GM23338 (cell line): ENCODE measurements around the gene CLDN10. TPM values are rescaled to one million over a fixed set of nuclear protein-coding genes. Genes with fewer than 3 reads are reported as not detected.

Experiments used
- ATAC-seq: fragments of 200-7000 bp; cut with Tn5 transposase; 3 replicates; pipeline ENCODE4 v1.9.1; 2020
- DNase-seq: peaks from one replicate; pipeline ENCODE4 v3.0.0-alpha.2; 2015; ENCODE audit warnings: low spot score
- H2AFZ ChIP-seq: fragments of 200-600 bp; sonication (generic); 2 replicates; pipeline ENCODE4 v1.8.0; 2016; ENCODE audit warnings: antibody characterized with exemption, mild to moderate bottlenecking, moderate library complexity
- H3F3A ChIP-seq: fragments of 200-600 bp; sonication (generic); replicated peaks from 2 replicates; pipeline ENCODE4 v1.8.0; 2017; ENCODE audit warnings: antibody characterized with exemption, mixed run types, low read depth
- H3K27ac ChIP-seq: fragments of 200-600 bp; sonication (generic); 2 replicates; pipeline ENCODE4 v1.6.1; 2016; ENCODE audit warnings: low read depth
- H3K27me3 ChIP-seq: fragments of 200-600 bp; sonication (generic); 2 replicates; pipeline ENCODE4 v1.8.0; 2016; ENCODE audit warnings: mild to moderate bottlenecking, mixed run types, moderate library complexity; ENCODE audit not compliant: insufficient read depth
- H3K36me3 ChIP-seq: fragments of 200-600 bp; sonication (generic); 2 replicates; pipeline ENCODE4 v1.8.0; 2016; ENCODE audit warnings: mild to moderate bottlenecking; ENCODE audit not compliant: insufficient read depth
- H3K4me1 ChIP-seq: fragments of 200-600 bp; sonication (generic); 2 replicates; pipeline ENCODE4 v1.8.0; 2016; ENCODE audit warnings: mild to moderate bottlenecking, moderate library complexity; ENCODE audit not compliant: insufficient read depth
- H3K4me2 ChIP-seq: fragments of 200-600 bp; sonication (generic); 2 replicates; pipeline ENCODE4 v1.7.1; 2017; ENCODE audit warnings: mixed run types
- H3K4me3 ChIP-seq: fragments of 200-600 bp; sonication (generic); 2 replicates; pipeline ENCODE4 v1.6.1; 2016; ENCODE audit warnings: mixed run types
- H3K79me2 ChIP-seq: fragments of 200-600 bp; sonication (generic); replicated peaks from 2 replicates; pipeline ENCODE4 v1.8.0; 2017; ENCODE audit warnings: mild to moderate bottlenecking; ENCODE audit not compliant: insufficient read depth
- H3K9me2 ChIP-seq: fragments of 200-600 bp; sonication (generic); 2 replicates; pipeline ENCODE4 v1.8.0; 2017; ENCODE audit not compliant: insufficient read depth
- H4K20me1 ChIP-seq: fragments of 200-600 bp; sonication (generic); replicated peaks from 2 replicates; pipeline ENCODE4 v1.8.0; 2017; ENCODE audit warnings: mild to moderate bottlenecking; ENCODE audit not compliant: insufficient read depth
- H3K27ac Mint-ChIP-seq: 2 replicates; pipeline ENCODE4 v1.8.0; 2020; ENCODE audit warnings: inconsistent platforms, mild to moderate bottlenecking, moderate library complexity, mixed read lengths
- H3K27me3 Mint-ChIP-seq: 3 replicates; pipeline ENCODE4 v1.8.0; 2022; ENCODE audit warnings: low read depth, mild to moderate bottlenecking, moderate library complexity, mixed read lengths, inconsistent platforms; ENCODE audit not compliant: insufficient read depth, poor library complexity
- H3K36me3 Mint-ChIP-seq: 3 replicates; pipeline ENCODE4 v1.8.0; 2021; ENCODE audit warnings: low read depth, mild to moderate bottlenecking, inconsistent platforms, moderate library complexity, mixed read lengths
- H3K4me1 Mint-ChIP-seq: 3 replicates; pipeline ENCODE4 v1.8.0; 2020; ENCODE audit warnings: mild to moderate bottlenecking, inconsistent platforms, mixed read lengths
- H3K4me3 Mint-ChIP-seq: 3 replicates; pipeline ENCODE4 v1.8.0; 2021; ENCODE audit warnings: moderate library complexity, mild to moderate bottlenecking, inconsistent platforms, mixed read lengths
- H3K9me3 Mint-ChIP-seq: 3 replicates; pipeline ENCODE4 v1.8.0; 2020; ENCODE audit warnings: moderate library complexity, mild to moderate bottlenecking, inconsistent platforms, mixed read lengths
- NANOG ChIP-seq: IDR thresholded peaks from 2 replicates; pipeline ENCODE4 v1.6.1; 2016; ENCODE audit warnings: antibody characterized with exemption, borderline replicate concordance
- polyA plus RNA-seq: library from polyadenylated mRNA; unstranded; fragments of >200 nt; fragmentation: Nextera tagmentation; extraction: Ambion mirVana; gene quantifications from 2 replicates; pipeline ENCODE4 v1.2.1, GENCODE V29; 2016
- total RNA-seq: library from RNA; depleted of rRNA; stranded (reverse); fragments of >200 nt; shearing (Covaris generic); gene quantifications from 2 replicates; pipeline ENCODE4 v1.2.3, GENCODE V29; 2014
- TF ChIP-seq, protein P1 (sequence below), 2 experiments: fragments of 200-600 bp in 1 of 2; sonication (generic) in 1 of 2; conservative IDR thresholded peaks; 2 replicates each; pipeline versions ENCODE4 v1.5.1 to v1.6.1; 2016 to 2017; ENCODE audit warnings: antibody characterized with exemption in 2 of 2, low read depth in 2 of 2, mild to moderate bottlenecking in 2 of 2, moderate library complexity in 1 of 2
- TF ChIP-seq, protein P2 (sequence below): fragments of 250-450 bp; sonication (Bioruptor Pico); IDR thresholded peaks from 2 replicates; pipeline ENCODE4 v1.5.0; 2020; ENCODE audit warnings: mild to moderate bottlenecking, moderate library complexity
- TF ChIP-seq, protein P3 (sequence below): IDR thresholded peaks from 2 replicates; pipeline ENCODE4 v1.6.1; 2016; ENCODE audit warnings: antibody characterized with exemption

CLDN10 gene
- total and polyA plus RNA-seq, 2 experiments from 2014 or later = 34.7 to 65.9 TPM

DNA sequence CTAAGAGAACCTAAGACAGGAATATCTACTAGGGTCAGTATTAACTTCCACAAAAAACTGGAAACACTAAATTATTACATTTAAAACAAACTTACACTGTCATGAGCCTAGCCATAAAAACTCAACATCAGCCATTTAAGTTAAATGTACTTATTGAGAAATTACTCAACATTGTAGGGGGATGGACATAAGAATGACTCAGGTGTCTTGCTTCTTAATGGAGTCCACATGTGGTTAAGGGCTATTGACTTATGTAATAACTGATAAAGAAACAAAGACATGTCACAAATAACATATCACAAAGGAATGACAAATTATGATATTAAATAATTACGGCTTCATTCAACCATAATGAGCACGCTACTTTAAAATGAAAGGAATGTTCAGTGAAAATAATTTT, 36.2 kb downstream of the CLDN10 start:
- H3K27me3 Mint-ChIP-seq = peaks cover 2% of the 10 kb centered on the region
- H3K9me3 Mint-ChIP-seq = no peaks in the 10 kb centered on the region
- no peaks in the 10 kb centered on the region for H3K4me1 ChIP-seq
- H3K36me3 ChIP-seq = peaks cover 10% of the 10 kb centered on the region; the same call in 1 of the 2 replicates
- no peak for DNase-seq
- ATAC-seq = no peak
- H3K27me3 ChIP-seq = no peaks in the 10 kb centered on the region
- no peaks in the 10 kb centered on the region for H3K4me1 Mint-ChIP-seq
- H3K79me2 ChIP-seq = no peaks in the 10 kb centered on the region
- H4K20me1 ChIP-seq = no peaks in the 10 kb centered on the region
- H3K4me3 Mint-ChIP-seq = no peak overlapping the region
- no peak overlapping the region for H3K4me3 ChIP-seq
- no peak overlapping the region for H3K27ac ChIP-seq
- H3K36me3 Mint-ChIP-seq = peaks cover 50% of the 10 kb centered on the region
- no peak overlapping the region for H3K4me2 ChIP-seq
- no peak overlapping the region for H2AFZ ChIP-seq
- no peak for TF ChIP-seq NANOG
- TF ChIP-seq, protein P1, sequence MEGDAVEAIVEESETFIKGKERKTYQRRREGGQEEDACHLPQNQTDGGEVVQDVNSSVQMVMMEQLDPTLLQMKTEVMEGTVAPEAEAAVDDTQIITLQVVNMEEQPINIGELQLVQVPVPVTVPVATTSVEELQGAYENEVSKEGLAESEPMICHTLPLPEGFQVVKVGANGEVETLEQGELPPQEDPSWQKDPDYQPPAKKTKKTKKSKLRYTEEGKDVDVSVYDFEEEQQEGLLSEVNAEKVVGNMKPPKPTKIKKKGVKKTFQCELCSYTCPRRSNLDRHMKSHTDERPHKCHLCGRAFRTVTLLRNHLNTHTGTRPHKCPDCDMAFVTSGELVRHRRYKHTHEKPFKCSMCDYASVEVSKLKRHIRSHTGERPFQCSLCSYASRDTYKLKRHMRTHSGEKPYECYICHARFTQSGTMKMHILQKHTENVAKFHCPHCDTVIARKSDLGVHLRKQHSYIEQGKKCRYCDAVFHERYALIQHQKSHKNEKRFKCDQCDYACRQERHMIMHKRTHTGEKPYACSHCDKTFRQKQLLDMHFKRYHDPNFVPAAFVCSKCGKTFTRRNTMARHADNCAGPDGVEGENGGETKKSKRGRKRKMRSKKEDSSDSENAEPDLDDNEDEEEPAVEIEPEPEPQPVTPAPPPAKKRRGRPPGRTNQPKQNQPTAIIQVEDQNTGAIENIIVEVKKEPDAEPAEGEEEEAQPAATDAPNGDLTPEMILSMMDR (conservative IDR thresholded peaks at IDR 0.05; ENCODE audit: low read depth in 2 of 2) = no peak
- TF ChIP-seq, protein P2, sequence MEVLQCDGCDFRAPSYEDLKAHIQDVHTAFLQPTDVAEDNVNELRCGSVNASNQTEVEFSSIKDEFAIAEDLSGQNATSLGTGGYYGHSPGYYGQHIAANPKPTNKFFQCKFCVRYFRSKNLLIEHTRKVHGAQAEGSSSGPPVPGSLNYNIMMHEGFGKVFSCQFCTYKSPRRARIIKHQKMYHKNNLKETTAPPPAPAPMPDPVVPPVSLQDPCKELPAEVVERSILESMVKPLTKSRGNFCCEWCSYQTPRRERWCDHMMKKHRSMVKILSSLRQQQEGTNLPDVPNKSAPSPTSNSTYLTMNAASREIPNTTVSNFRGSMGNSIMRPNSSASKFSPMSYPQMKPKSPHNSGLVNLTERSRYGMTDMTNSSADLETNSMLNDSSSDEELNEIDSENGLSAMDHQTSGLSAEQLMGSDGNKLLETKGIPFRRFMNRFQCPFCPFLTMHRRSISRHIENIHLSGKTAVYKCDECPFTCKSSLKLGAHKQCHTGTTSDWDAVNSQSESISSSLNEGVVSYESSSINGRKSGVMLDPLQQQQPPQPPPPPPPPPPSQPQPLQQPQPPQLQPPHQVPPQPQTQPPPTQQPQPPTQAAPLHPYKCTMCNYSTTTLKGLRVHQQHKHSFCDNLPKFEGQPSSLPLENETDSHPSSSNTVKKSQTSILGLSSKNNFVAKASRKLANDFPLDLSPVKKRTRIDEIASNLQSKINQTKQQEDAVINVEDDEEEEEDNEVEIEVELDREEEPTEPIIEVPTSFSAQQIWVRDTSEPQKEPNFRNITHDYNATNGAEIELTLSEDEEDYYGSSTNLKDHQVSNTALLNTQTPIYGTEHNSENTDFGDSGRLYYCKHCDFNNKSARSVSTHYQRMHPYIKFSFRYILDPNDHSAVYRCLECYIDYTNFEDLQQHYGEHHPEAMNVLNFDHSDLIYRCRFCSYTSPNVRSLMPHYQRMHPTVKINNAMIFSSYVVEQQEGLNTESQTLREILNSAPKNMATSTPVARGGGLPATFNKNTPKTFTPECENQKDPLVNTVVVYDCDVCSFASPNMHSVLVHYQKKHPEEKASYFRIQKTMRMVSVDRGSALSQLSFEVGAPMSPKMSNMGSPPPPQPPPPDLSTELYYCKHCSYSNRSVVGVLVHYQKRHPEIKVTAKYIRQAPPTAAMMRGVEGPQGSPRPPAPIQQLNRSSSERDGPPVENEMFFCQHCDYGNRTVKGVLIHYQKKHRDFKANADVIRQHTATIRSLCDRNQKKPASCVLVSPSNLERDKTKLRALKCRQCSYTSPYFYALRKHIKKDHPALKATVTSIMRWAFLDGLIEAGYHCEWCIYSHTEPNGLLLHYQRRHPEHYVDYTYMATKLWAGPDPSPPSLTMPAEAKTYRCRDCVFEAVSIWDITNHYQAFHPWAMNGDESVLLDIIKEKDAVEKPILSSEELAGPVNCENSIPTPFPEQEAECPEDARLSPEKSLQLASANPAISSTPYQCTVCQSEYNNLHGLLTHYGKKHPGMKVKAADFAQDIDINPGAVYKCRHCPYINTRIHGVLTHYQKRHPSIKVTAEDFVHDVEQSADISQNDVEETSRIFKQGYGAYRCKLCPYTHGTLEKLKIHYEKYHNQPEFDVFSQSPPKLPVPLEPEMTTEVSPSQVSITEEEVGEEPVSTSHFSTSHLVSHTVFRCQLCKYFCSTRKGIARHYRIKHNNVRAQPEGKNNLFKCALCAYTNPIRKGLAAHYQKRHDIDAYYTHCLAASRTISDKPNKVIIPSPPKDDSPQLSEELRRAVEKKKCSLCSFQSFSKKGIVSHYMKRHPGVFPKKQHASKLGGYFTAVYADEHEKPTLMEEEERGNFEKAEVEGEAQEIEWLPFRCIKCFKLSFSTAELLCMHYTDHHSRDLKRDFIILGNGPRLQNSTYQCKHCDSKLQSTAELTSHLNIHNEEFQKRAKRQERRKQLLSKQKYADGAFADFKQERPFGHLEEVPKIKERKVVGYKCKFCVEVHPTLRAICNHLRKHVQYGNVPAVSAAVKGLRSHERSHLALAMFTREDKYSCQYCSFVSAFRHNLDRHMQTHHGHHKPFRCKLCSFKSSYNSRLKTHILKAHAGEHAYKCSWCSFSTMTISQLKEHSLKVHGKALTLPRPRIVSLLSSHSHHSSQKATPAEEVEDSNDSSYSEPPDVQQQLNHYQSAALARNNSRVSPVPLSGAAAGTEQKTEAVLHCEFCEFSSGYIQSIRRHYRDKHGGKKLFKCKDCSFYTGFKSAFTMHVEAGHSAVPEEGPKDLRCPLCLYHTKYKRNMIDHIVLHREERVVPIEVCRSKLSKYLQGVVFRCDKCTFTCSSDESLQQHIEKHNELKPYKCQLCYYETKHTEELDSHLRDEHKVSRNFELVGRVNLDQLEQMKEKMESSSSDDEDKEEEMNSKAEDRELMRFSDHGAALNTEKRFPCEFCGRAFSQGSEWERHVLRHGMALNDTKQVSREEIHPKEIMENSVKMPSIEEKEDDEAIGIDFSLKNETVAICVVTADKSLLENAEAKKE = no peak
- no peak overlapping the region for H3K27ac Mint-ChIP-seq
- no peaks in the 10 kb centered on the region for H3K9me2 ChIP-seq
- H3F3A ChIP-seq = no peaks in the 10 kb centered on the region

DNA sequence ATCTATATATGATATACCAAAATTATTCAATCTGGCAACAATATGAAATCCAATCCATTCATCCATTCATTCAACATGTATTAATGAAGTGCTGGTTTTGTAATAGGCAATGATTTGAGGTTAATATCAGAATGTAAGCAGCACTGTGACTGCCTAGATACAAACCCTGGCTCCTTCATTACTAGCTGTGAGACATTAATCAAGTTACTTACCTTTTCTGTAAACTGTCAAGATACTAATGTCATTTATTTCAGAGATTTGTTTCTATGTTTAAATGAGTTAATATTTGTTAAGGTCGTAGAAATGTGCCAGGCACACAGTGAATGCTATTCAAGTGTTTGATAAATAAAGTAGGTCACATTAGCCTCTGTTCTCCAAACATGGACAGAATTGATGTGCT, 40.9 kb downstream of the CLDN10 start:
- no peaks in the 10 kb centered on the region for H3K4me1 ChIP-seq
- H4K20me1 ChIP-seq = no peaks in the 10 kb centered on the region
- H3K4me2 ChIP-seq = no peak overlapping the region
- ATAC-seq (no peak), DNase-seq (no peak)
- Mint-ChIP-seq H3K4me3 (no peak overlapping the region), H3K27ac (no peak overlapping the region), H3K36me3 (peaks cover 24% of the 10 kb centered on the region), H3K4me1 (no peaks in the 10 kb centered on the region), H3K27me3 (no peaks in the 10 kb centered on the region), H3K9me3 (no peaks in the 10 kb centered on the region)
- no peaks in the 10 kb centered on the region for H3K79me2 ChIP-seq
- H3K27ac ChIP-seq = no peak overlapping the region
- no peak overlapping the region for H2AFZ ChIP-seq
- no peaks in the 10 kb centered on the region for H3K27me3 ChIP-seq
- H3K9me2 ChIP-seq = no peaks in the 10 kb centered on the region; the same call in 1 of the 2 replicates
- no peak overlapping the region for H3K4me3 ChIP-seq
- H3F3A ChIP-seq = no peaks in the 10 kb centered on the region
- H3K36me3 ChIP-seq = no peaks in the 10 kb centered on the region
- TF ChIP-seq, protein P3, sequence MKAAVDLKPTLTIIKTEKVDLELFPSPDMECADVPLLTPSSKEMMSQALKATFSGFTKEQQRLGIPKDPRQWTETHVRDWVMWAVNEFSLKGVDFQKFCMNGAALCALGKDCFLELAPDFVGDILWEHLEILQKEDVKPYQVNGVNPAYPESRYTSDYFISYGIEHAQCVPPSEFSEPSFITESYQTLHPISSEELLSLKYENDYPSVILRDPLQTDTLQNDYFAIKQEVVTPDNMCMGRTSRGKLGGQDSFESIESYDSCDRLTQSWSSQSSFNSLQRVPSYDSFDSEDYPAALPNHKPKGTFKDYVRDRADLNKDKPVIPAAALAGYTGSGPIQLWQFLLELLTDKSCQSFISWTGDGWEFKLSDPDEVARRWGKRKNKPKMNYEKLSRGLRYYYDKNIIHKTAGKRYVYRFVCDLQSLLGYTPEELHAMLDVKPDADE = no peak
